K562 (cell line): Measurements from ENCODE around the gene KLK5. TPM values are rescaled to one million over a fixed set of nuclear protein-coding genes. Genes with fewer than 3 reads are reported as not detected.

Experiments used
- ATAC-seq: fragments of 200-7000 bp; cut with Tn5 transposase; 3 replicates; pipeline ENCODE4 v1.9.1; 2020; ENCODE audit warnings: moderate library complexity
- BruUV-seq: library from RNA; stranded (reverse); fragments of 400-500 nt; replicated peaks from 2 replicates; lab custom pipeline; 2021; lab: Mats Ljungman, UMichigan
- CTCF ChIA-PET: fragments of 300-600 bp; formaldehyde crosslinking; extraction: SDS; loops from one replicate; lab custom pipeline; 2021; ENCODE audit warnings: low intra/inter-chr PET ratio; lab: Yijun Ruan, JAX
- POLR2A ChIA-PET: fragments of 300-600, 350-650 bp; sonication (Branson Sonifier 250); formaldehyde crosslinking; extraction: SDS; loops from one replicate; lab custom pipeline; 2021; ENCODE audit warnings: antibody characterized with exemption, inconsistent platforms; lab: Yijun Ruan, JAX
- DNase-seq, 4 experiments: peaks; one replicate each; pipeline versions ENCODE4 v3.0.0 to v3.0.0-alpha.2; 2011 to 2018; ENCODE audit warnings: low spot score in 3 of 4, mixed read lengths in 3 of 4; ENCODE audit errors: extremely low read depth in 1 of 4
- FAIRE-seq: peaks from 2 replicates; lab custom pipeline; 2011; peaks lifted over from hg19 to GRCh38; lab: Jason Lieb, UNC
- H2AFZ ChIP-seq: 2 replicates; pipeline ENCODE4 v1.6.0; 2011; ENCODE audit warnings: low read depth, low read length, control low read depth, inconsistent platforms
- H3K27ac ChIP-seq: fragments of 200-600 bp; 3 replicates; pipeline ENCODE4 v1.8.0; 2011; ENCODE audit warnings: low read depth, mild to moderate bottlenecking, control low read depth, inconsistent platforms, low read length, moderate library complexity, mixed read lengths; ENCODE audit errors: extremely low read depth
- H3K27me3 ChIP-seq, 2 experiments: fragments of 300-600 bp in 1 of 2; 2 replicates in 1 of 2; 3 replicates in 1 of 2; pipeline versions ENCODE4 v1.6.0 to v1.8.0; 2011; ENCODE audit warnings: inconsistent platforms in 2 of 2, low read length in 2 of 2, mild to moderate bottlenecking in 1 of 2, mixed read lengths in 1 of 2, moderate library complexity in 1 of 2; ENCODE audit not compliant: control insufficient read depth in 2 of 2, insufficient read depth in 2 of 2
- H3K36me3 ChIP-seq: fragments of 300-600 bp; 3 replicates; pipeline ENCODE4 v1.8.0; 2011; ENCODE audit warnings: mild to moderate bottlenecking, low read length, inconsistent platforms; ENCODE audit not compliant: control insufficient read depth, insufficient read depth
- H3K4me1 ChIP-seq, 2 experiments: fragments of 200-600 bp in 1 of 2; replicated peaks in 1 of 2; 2 replicates in 1 of 2; 3 replicates in 1 of 2; pipeline versions ENCODE4 v1.5.1 to v1.8.0; 2011; ENCODE audit warnings: inconsistent platforms in 2 of 2, low read length in 2 of 2, mild to moderate bottlenecking in 1 of 2, mixed read lengths in 1 of 2, moderate library complexity in 1 of 2; ENCODE audit not compliant: control insufficient read depth in 2 of 2, insufficient read depth in 2 of 2
- H3K4me2 ChIP-seq: 2 replicates; pipeline ENCODE4 v1.6.1; 2011; ENCODE audit warnings: low read length, control low read depth, inconsistent platforms, mixed read lengths; ENCODE audit not compliant: insufficient read depth
- H3K4me3 ChIP-seq: fragments of 200-600 bp; sonication (generic), shearing (Covaris generic); 2 replicates; pipeline ENCODE4 v1.5.1; 2016; ENCODE audit warnings: control low read depth, inconsistent platforms
- H3K79me2 ChIP-seq: fragments of 200-600 bp; 3 replicates; pipeline ENCODE4 v1.8.0; 2011; ENCODE audit warnings: low read length, inconsistent platforms; ENCODE audit not compliant: control insufficient read depth, insufficient read depth
- H3K9ac ChIP-seq, 2 experiments: 2 replicates each; pipeline versions ENCODE4 v1.6.0 to v1.6.1; 2011; ENCODE audit warnings: low read depth in 2 of 2, low read length in 2 of 2, control low read depth in 1 of 2, inconsistent platforms in 1 of 2, mild to moderate bottlenecking in 1 of 2, mixed read lengths in 1 of 2; ENCODE audit not compliant: insufficient read depth in 1 of 2
- H3K9me1 ChIP-seq: one replicate; pipeline ENCODE4 v1.6.0; 2011; ENCODE audit warnings: inconsistent platforms, mild to moderate bottlenecking, low read length, moderate library complexity; ENCODE audit not compliant: control insufficient read depth, insufficient read depth
- H3K9me3 ChIP-seq: replicated peaks from 2 replicates; pipeline ENCODE4 v1.5.1; 2011; ENCODE audit warnings: low read depth, low read length, inconsistent platforms; ENCODE audit not compliant: control insufficient read depth, insufficient read depth
- H4K20me1 ChIP-seq: replicated peaks from 2 replicates; pipeline ENCODE4 v1.6.1; 2011; ENCODE audit warnings: low read length, inconsistent platforms, mixed read lengths; ENCODE audit not compliant: control insufficient read depth, insufficient read depth
- ELK1 ChIP-seq: sonication (generic); formaldehyde crosslinking; IDR thresholded peaks from 2 replicates; pipeline ENCODE4 v1.8.1; 2022; ENCODE audit warnings: missing genetic modification reagents
- HDGF ChIP-seq: fragments of 450-650 bp; IDR thresholded peaks from 2 replicates; pipeline ENCODE4 v1.6.1; 2016
- RUNX1 ChIP-seq: sonication (generic); IDR thresholded peaks from 2 replicates; pipeline ENCODE4 v1.6.1; 2016; ENCODE audit warnings: antibody characterized with exemption, low read depth
- ZFX ChIP-seq: sonication (generic); formaldehyde crosslinking; IDR thresholded peaks from 2 replicates; pipeline ENCODE4 v1.8.0; 2022; ENCODE audit warnings: mild to moderate bottlenecking, missing genetic modification reagents, moderate library complexity
- ZHX1 ChIP-seq: fragments of 150-350 bp; conservative IDR thresholded peaks from 2 replicates; pipeline ENCODE4 v1.6.1; 2014; ENCODE audit warnings: low read length
- WGBS: fragments of 100-300 bp; shearing (Covaris generic); methylation state at CpG from one replicate; pipeline ENCODE4 v1.1.6; 2016; ENCODE audit warnings: low coverage, mixed read lengths; ENCODE audit not compliant: insufficient coverage; ENCODE audit errors: missing lambda C conversion rate; 5-methylcytosine and 5-hydroxymethylcytosine counted together
- in situ Hi-C: fragments of 300-500 bp; cut with MboI; formaldehyde crosslinking; loops from 4 replicates; pipeline ENCODE4 v1.15.0; 2018; ENCODE audit warnings: inconsistent platforms, mixed read lengths
- intact Hi-C: fragments of 100-400 bp; cut with micrococcal nuclease; formaldehyde crosslinking; loops from 2 replicates; pipeline ENCODE4 v1.14.2; 2022
- polyA plus RNA-seq, 8 experiments: library from polyadenylated mRNA; depleted of rRNA in 4 of 8; stranded (reverse) in 5 of 8; unstranded in 3 of 8; fragments of >200 nt; fragmentation: Nextera tagmentation in 2 of 8; fragmentation: Illumina TruSeq in 1 of 8; extraction: Ambion mirVana in 2 of 8; extraction: Trizol in 1 of 8; gene quantifications; 2 replicates each; pipeline versions ENCODE4 v1.2.1 to v1.2.3, GENCODE V29; 2011 to 2014; ENCODE audit warnings: inconsistent platforms in 1 of 8, missing spikeins in 1 of 8
- total RNA-seq, 7 experiments: library from RNA; depleted of rRNA in 6 of 7; stranded (reverse); fragments of >200 nt in 6 of 7; fragmentation: Illumina TruSeq in 2 of 7; extraction: Trizol in 2 of 7; gene quantifications; 2 replicates each; pipeline versions ENCODE4 v1.2.1 to v1.2.3, GENCODE V29; 2011 to 2021; ENCODE audit warnings: low replicate concordance in 1 of 7

The KLK5 gene
- total and polyA plus RNA-seq, 9 of the 15 experiments (the other 6 are each of a cell fraction or from before 2014, with no cell fraction given): not detected

GRCh38 chr19:50974702-50975556 is 22.1 kb upstream of the KLK5 start:
- ATAC-seq: no peak
- Histone ChIP-seq H3K27ac (no peak overlapping the region), H3K9me1 (no peaks in the 10 kb centered on the region), H3K9ac (no peak overlapping the region), H4K20me1 (no peaks in the 10 kb centered on the region), H3K79me2 (no peaks in the 10 kb centered on the region), H3K9me3 (no peaks in the 10 kb centered on the region), H3K4me3 (no peak overlapping the region), H2AFZ (no peak overlapping the region), H3K4me1 (no peaks in the 10 kb centered on the region; a peak in 1 of 5 replicates), H3K4me2 (no peak overlapping the region), H3K36me3 (no peaks in the 10 kb centered on the region), H3K27me3 (peaks cover 7 to 24% of the 10 kb centered on the region in 2 experiments; a peak in 4 of 5 replicates)
- in situ Hi-C loops: no loop called here
- no peak for DNase-seq
- no TSS peak for BruUV-seq
- WGBS: 0% methylated on average over 1 of the region's 9 CpGs
- TF ChIP-seq HDGF: no peak
- no peak for TF ChIP-seq RUNX1
- TF ChIP-seq ZFX (CRISPR knock-in tag): no peak
- no peak for TF ChIP-seq ELK1
- TF ChIP-seq ZHX1: no peak
- FAIRE-seq: no peak
- CTCF ChIA-PET: no interaction called here
- POLR2A ChIA-PET: no interaction called here
- intact Hi-C loops: no loop called here
